Measurements from ENCODE around the gene ZNF121. TPM values are rescaled to one million over a fixed set of nuclear protein-coding genes. Genes with fewer than 3 reads are reported as not detected.

Gene ZNF121
- total RNA-seq: 39.1 and 40.1 TPM in 2 replicates

- Histone ChIP-seq H3K36me3 (ENCODE audit: insufficient read depth, low read length) (peaks cover 17% of the 10 kb centered on the region), H3K79me2 (ENCODE audit: insufficient read depth, low read length) (peaks cover 49% of the 10 kb centered on the region), H3K27me3 (ENCODE audit: insufficient read depth, low read length) (no peaks in the 10 kb centered on the region), H3K27ac (ENCODE audit: low read depth, low read length) (peak within 1 kb of the TSS; percentile 89), H4K20me1 (ENCODE audit: insufficient read depth, low read length) (peaks cover 24% of the 10 kb centered on the region), H3K9me3 (ENCODE audit: low read depth, low read length) (no peaks in the 10 kb centered on the region), H3K4me3 (ENCODE audit: insufficient read depth, low read length) (peak within 1 kb of the TSS; percentile 98), H3K4me2 (ENCODE audit: insufficient read depth, low read length) (peak within 1 kb of the TSS; percentile 80), H2AFZ (ENCODE audit: low read length) (peak within 1 kb of the TSS; percentile 99), H3K4me1 (ENCODE audit: insufficient read depth, low read length) (no peaks in the 10 kb centered on the region)
- no peak for TF ChIP-seq CTCF (IDR thresholded peaks at IDR 0.05; ENCODE audit: extremely low read depth, low read depth, low read length)
- DNase-seq (ENCODE audit: insufficient read length, low spot score, missing footprints): peak; percentile 85
Observed at GRCh38 chr19:9584073-9584833, at the start of gene ZNF121. TSS of gene ZNF121 (minus strand) at chr19:9584504. CDS start at chr19:9568097, 16,407 bp downstream.

GRCh38 chr19:9627856-9628255 lies 43.6 kb upstream of the ZNF121 start:
- peaks cover under 1% of the 10 kb centered on the region for H3K4me1 ChIP-seq (ENCODE audit: insufficient read depth, low read length)
- no peak for TF ChIP-seq CTCF (IDR thresholded peaks at IDR 0.05; ENCODE audit: extremely low read depth, low read depth, low read length)
- H3K27me3 ChIP-seq (ENCODE audit: insufficient read depth, low read length): no peaks in the 10 kb centered on the region
- no peak for DNase-seq (ENCODE audit: insufficient read length, low spot score, missing footprints)
- no peak overlapping the region for H3K4me3 ChIP-seq (ENCODE audit: insufficient read depth, low read length)
- no peak overlapping the region for H3K27ac ChIP-seq (ENCODE audit: low read depth, low read length)
- H4K20me1 ChIP-seq (ENCODE audit: insufficient read depth, low read length): no peaks in the 10 kb centered on the region
- H3K36me3 ChIP-seq (ENCODE audit: insufficient read depth, low read length): peaks cover 10% of the 10 kb centered on the region
- H3K79me2 ChIP-seq (ENCODE audit: insufficient read depth, low read length): no peaks in the 10 kb centered on the region
- no peak overlapping the region for H3K4me2 ChIP-seq (ENCODE audit: insufficient read depth, low read length)
- no peaks in the 10 kb centered on the region for H3K9me3 ChIP-seq (ENCODE audit: low read depth, low read length)
- H2AFZ ChIP-seq (ENCODE audit: low read length): no peak overlapping the region

- peak overlapping the region; percentile 32 for H3K4me2 ChIP-seq (ENCODE audit: insufficient read depth, low read length)
Observed at GRCh38 chr19:9622531-9622930, 38.2 kb upstream of the ZNF121 start.

More at GRCh38 chr19:9622531-9622930, 38.2 kb upstream of the ZNF121 start:
- H3K9me3 ChIP-seq (ENCODE audit: low read depth, low read length): no peaks in the 10 kb centered on the region
- H2AFZ ChIP-seq (ENCODE audit: low read length): no peak overlapping the region
- H3K27me3 ChIP-seq (ENCODE audit: insufficient read depth, low read length): no peaks in the 10 kb centered on the region
- DNase-seq (ENCODE audit: insufficient read length, low spot score, missing footprints): no peak
- H3K4me1 ChIP-seq (ENCODE audit: insufficient read depth, low read length): peaks cover 18% of the 10 kb centered on the region
- H4K20me1 ChIP-seq (ENCODE audit: insufficient read depth, low read length): no peaks in the 10 kb centered on the region
- peaks cover 18% of the 10 kb centered on the region for H3K36me3 ChIP-seq (ENCODE audit: insufficient read depth, low read length)
- H3K27ac ChIP-seq (ENCODE audit: low read depth, low read length): no peak overlapping the region
- no peak for TF ChIP-seq CTCF (IDR thresholded peaks at IDR 0.05; ENCODE audit: extremely low read depth, low read depth, low read length)
- peaks cover 19% of the 10 kb centered on the region for H3K79me2 ChIP-seq (ENCODE audit: insufficient read depth, low read length)
- no peak overlapping the region for H3K4me3 ChIP-seq (ENCODE audit: insufficient read depth, low read length)
